ENCODE data around the gene RAD54L2. TPM values are rescaled to one million over a fixed set of nuclear protein-coding genes. Genes with fewer than 3 reads are reported as not detected.

The RAD54L2 gene
- total RNA-seq, 4 donors from 2014 or later: 5.9 to 43.4 (median 19.1) TPM

- H3K9me3 ChIP-seq: no peaks in the 10 kb centered on the region
- H3K4me1 ChIP-seq: no peaks in the 10 kb centered on the region
- no peak overlapping the region for H3K27ac ChIP-seq
- H3K36me3 ChIP-seq: no peaks in the 10 kb centered on the region
- DNase-seq: no peak
- TF ChIP-seq POLR2A (IDR thresholded peaks at IDR 0.05) (no peak), CTCF (IDR thresholded peaks at IDR 0.05) (no peak)
- H3K4me3 ChIP-seq: no peak overlapping the region
- no peaks in the 10 kb centered on the region for H3K27me3 ChIP-seq
- intact Hi-C loops (cut with DNase I; ENCODE audit: low total_unique reads): no loop called here
Measured at GRCh38 chr3:51547274-51547673, 8.8 kb downstream of the RAD54L2 start.

- TF ChIP-seq POLR2A (IDR thresholded peaks at IDR 0.05): no peak
- TF ChIP-seq CTCF (IDR thresholded peaks at IDR 0.05): no peak
- no peak overlapping the region for H3K27ac ChIP-seq
- no peaks in the 10 kb centered on the region for H3K9me3 ChIP-seq
- H3K27me3 ChIP-seq: no peaks in the 10 kb centered on the region
- no peak for DNase-seq
- no peaks in the 10 kb centered on the region for H3K36me3 ChIP-seq
- no peak overlapping the region for H3K4me3 ChIP-seq
- H3K4me1 ChIP-seq: no peaks in the 10 kb centered on the region
- intact Hi-C loops (cut with DNase I; ENCODE audit: low total_unique reads): no loop called here
Measured at GRCh38 chr3:51549311-51549710, 10.8 kb downstream of the RAD54L2 start.

GRCh38 chr3:51550080-51550819 is 11.7 kb downstream of the RAD54L2 start:
- Histone ChIP-seq H3K27me3 (no peaks in the 10 kb centered on the region), H3K4me3 (no peak overlapping the region), H3K27ac (no peak overlapping the region), H3K9me3 (no peaks in the 10 kb centered on the region), H3K36me3 (no peaks in the 10 kb centered on the region), H3K4me1 (no peaks in the 10 kb centered on the region)
- intact Hi-C loops (cut with DNase I; ENCODE audit: low total_unique reads): no loop called here
- TF ChIP-seq POLR2A (IDR thresholded peaks at IDR 0.05) (no peak), CTCF (IDR thresholded peaks at IDR 0.05) (no peak)
- no peak for DNase-seq

- Histone ChIP-seq H3K4me1 (peaks cover 0 to 5% of the 10 kb centered on the region in 2 donors), H3K4me3 (no peak overlapping the region), H3K27me3 (no peaks in the 10 kb centered on the region), H3K36me3 (no peaks in the 10 kb centered on the region), H3K9me3 (no peaks in the 10 kb centered on the region), H3K27ac (no peak overlapping the region)
- intact Hi-C loops (cut with DNase I; ENCODE audit: low total_unique reads): no loop called here
- no peak for TF ChIP-seq POLR2A (IDR thresholded peaks at IDR 0.05)
- TF ChIP-seq CTCF (IDR thresholded peaks at IDR 0.05): no peak
- no peak for DNase-seq
Measured at GRCh38 chr3:51557993-51558392, 19.5 kb downstream of the RAD54L2 start.

- H3K4me1 ChIP-seq: peaks cover 0 to 5% of the 10 kb centered on the region in 2 donors
- H3K4me3 ChIP-seq: no peak overlapping the region
- intact Hi-C loops (cut with DNase I; ENCODE audit: low total_unique reads): no loop called here
- no peaks in the 10 kb centered on the region for H3K36me3 ChIP-seq
- H3K27me3 ChIP-seq: no peaks in the 10 kb centered on the region
- H3K27ac ChIP-seq: peak overlapping the region in 1 of 2 donors; percentile 54
- DNase-seq: peak; percentile 26 to 43
- TF ChIP-seq POLR2A (IDR thresholded peaks at IDR 0.05) (no peak), CTCF (IDR thresholded peaks at IDR 0.05) (no peak)
- H3K9me3 ChIP-seq: no peaks in the 10 kb centered on the region
Measured at GRCh38 chr3:51559411-51559888, 20.9 kb downstream of the RAD54L2 start.

All from uterus (tissue), 4 donors.